Gastrocnemius medialis (tissue), 4 donors: ENCODE measurements around the gene ADGRB3.

Experiments
- POLR2A ChIP-seq, 2 donors: fragments of 450-650 bp; IDR thresholded peaks; one replicate each; pipeline ENCODE4 v1.6.1; 2017; ENCODE audit warnings: antibody characterized with exemption in 2 of 2, mild to moderate bottlenecking in 2 of 2, moderate library complexity in 2 of 2
- TF ChIP-seq, protein P1 (sequence below), 5 experiments: fragments of 450-650 bp in 3 of 5; fragments of 200-600 bp in 2 of 5; sonication (generic) in 2 of 5; IDR thresholded peaks in 4 of 5; conservative IDR thresholded peaks in 1 of 5; 1 replicate in 4 of 5; 2 replicates in 1 of 5; pipeline ENCODE4 v1.5.1; 2016 to 2019; ENCODE audit warnings: antibody characterized with exemption in 5 of 5, mild to moderate bottlenecking in 3 of 5, moderate library complexity in 3 of 5

DNA sequence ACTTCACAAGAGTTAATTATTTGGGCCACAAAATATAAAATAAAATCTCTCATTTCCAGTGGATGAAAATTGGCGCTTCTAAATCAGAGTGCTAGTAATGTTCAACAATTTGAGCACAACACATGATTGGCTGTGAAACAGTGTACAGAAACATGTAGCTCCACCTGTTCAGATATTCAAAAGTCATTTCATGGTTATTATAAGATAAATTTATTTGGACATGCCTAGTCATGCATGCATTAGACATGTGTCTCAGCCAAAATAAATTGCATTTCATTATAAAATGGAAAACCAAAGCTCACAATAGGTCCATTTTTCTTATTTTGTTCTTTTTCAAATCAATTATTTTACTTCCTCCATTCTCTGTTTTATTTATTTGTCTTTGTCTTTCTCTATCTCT lies 786.9 kb downstream of the ADGRB3 start:
- no peak for TF ChIP-seq POLR2A (IDR thresholded peaks at IDR 0.05)
- TF ChIP-seq, protein P1, sequence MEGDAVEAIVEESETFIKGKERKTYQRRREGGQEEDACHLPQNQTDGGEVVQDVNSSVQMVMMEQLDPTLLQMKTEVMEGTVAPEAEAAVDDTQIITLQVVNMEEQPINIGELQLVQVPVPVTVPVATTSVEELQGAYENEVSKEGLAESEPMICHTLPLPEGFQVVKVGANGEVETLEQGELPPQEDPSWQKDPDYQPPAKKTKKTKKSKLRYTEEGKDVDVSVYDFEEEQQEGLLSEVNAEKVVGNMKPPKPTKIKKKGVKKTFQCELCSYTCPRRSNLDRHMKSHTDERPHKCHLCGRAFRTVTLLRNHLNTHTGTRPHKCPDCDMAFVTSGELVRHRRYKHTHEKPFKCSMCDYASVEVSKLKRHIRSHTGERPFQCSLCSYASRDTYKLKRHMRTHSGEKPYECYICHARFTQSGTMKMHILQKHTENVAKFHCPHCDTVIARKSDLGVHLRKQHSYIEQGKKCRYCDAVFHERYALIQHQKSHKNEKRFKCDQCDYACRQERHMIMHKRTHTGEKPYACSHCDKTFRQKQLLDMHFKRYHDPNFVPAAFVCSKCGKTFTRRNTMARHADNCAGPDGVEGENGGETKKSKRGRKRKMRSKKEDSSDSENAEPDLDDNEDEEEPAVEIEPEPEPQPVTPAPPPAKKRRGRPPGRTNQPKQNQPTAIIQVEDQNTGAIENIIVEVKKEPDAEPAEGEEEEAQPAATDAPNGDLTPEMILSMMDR (IDR thresholded peaks at IDR 0.05 in 4 of 5, conservative IDR thresholded peaks at IDR 0.05 in 1 of 5): no peak
